Activated naive CD4-positive, alpha-beta T cell treated with Interleukin-2 at 50 U/mL for 16 hours (primary cell): ENCODE results near the gene KDM5C.

Experiments used
- DNase-seq: peaks from one replicate; pipeline ENCODE4 v3.0.0-alpha.2; 2020

KDM5C gene

GRCh38 chrX:53224860-53225797 is at the start of gene KDM5C:
Gene KDM5C, minus strand, starts transcription at chrX:53225207. Its CDS starts 318 bp downstream, at chrX:53224889.
- peak; percentile 88 for DNase-seq

- no peak for DNase-seq
These were observed 47.9 kb upstream of the KDM5C start for GRCh38 chrX:53272808-53273337.

GRCh38 chrX:53269536-53270107 is 44.6 kb upstream of the KDM5C start:
- no peak for DNase-seq

GRCh38 chrX:53268173-53268572 is 43.2 kb upstream of the KDM5C start:
- DNase-seq: no peak

- DNase-seq: no peak
These were observed 41.9 kb upstream of the KDM5C start for GRCh38 chrX:53266914-53267313.

GRCh38 chrX:53265771-53266574 is 41.0 kb upstream of the KDM5C start:
- no peak for DNase-seq

GRCh38 chrX:53263597-53264094 is 38.6 kb upstream of the KDM5C start:
- peak; percentile 42 for DNase-seq

GRCh38 chrX:53262918-53263394 is 37.9 kb upstream of the KDM5C start:
- DNase-seq: peak; percentile 2

GRCh38 chrX:53262189-53262917 is 37.3 kb upstream of the KDM5C start:
- no peak for DNase-seq

- no peak for DNase-seq
These were observed 36.5 kb upstream of the KDM5C start for GRCh38 chrX:53261355-53261972.

- no peak for DNase-seq
These were observed 35.8 kb upstream of the KDM5C start for GRCh38 chrX:53260836-53261235.

GRCh38 chrX:53257670-53258423 is 32.8 kb upstream of the KDM5C start:
- DNase-seq: no peak

- DNase-seq: no peak
These were observed 32.2 kb upstream of the KDM5C start for GRCh38 chrX:53257166-53257565.

- no peak for DNase-seq
These were observed 31.5 kb upstream of the KDM5C start for GRCh38 chrX:53256446-53257041.

GRCh38 chrX:53255738-53256191 is 30.8 kb upstream of the KDM5C start:
- no peak for DNase-seq

- no peak for DNase-seq
These were observed 29.8 kb upstream of the KDM5C start for GRCh38 chrX:53254570-53255461.

- DNase-seq: no peak
These were observed 28.4 kb upstream of the KDM5C start for GRCh38 chrX:53253293-53254020.

GRCh38 chrX:53251307-53251706 is 26.3 kb upstream of the KDM5C start:
- no peak for DNase-seq

GRCh38 chrX:53250556-53250955 is 25.5 kb upstream of the KDM5C start:
- DNase-seq: no peak
